Fibroblast of lung (primary cell): ENCODE data around the gene ADRA1B. TPM values are rescaled to one million over a fixed set of nuclear protein-coding genes. Genes with fewer than 3 reads are reported as not detected.

ENCODE experiments used
- DNase-seq, 2 donors: peaks; one replicate each; pipeline versions ENCODE4 v3.0.0 to v3.0.0-alpha.2; 2010; ENCODE audit warnings: low read depth in 2 of 2
- H2AFZ ChIP-seq: 2 replicates; pipeline ENCODE4 v1.5.1; 2012; ENCODE audit warnings: low read length, control low read depth, inconsistent platforms
- H3K27ac ChIP-seq: 2 replicates; pipeline ENCODE4 v1.5.1; 2011; ENCODE audit warnings: low read length, control low read depth; ENCODE audit not compliant: insufficient read depth
- H3K27me3 ChIP-seq: 2 replicates; pipeline ENCODE4 v1.5.1; 2011; ENCODE audit warnings: mild to moderate bottlenecking, low read length; ENCODE audit not compliant: control insufficient read depth, insufficient read depth
- H3K36me3 ChIP-seq: 2 replicates; pipeline ENCODE4 v1.5.1; 2011; ENCODE audit warnings: low read length; ENCODE audit not compliant: control insufficient read depth, insufficient read depth
- H3K4me1 ChIP-seq: 2 replicates; pipeline ENCODE4 v1.5.1; 2011; ENCODE audit warnings: low read length; ENCODE audit not compliant: control insufficient read depth, insufficient read depth; ENCODE audit errors: extremely low read depth
- H3K4me2 ChIP-seq: 2 replicates; pipeline ENCODE4 v1.5.1; 2011; ENCODE audit warnings: low read length, control low read depth; ENCODE audit not compliant: insufficient read depth; ENCODE audit errors: extremely low read depth
- H3K4me3 ChIP-seq, 4 experiments: fragments of 200-600 bp in 1 of 4; sonication (generic) in 1 of 4; replicated peaks in 1 of 4; 2 replicates each; pipeline ENCODE4 v1.5.1; 2011 to 2016; ENCODE audit warnings: low read length in 4 of 4, low read depth in 3 of 4, mild to moderate bottlenecking in 3 of 4, control low read depth in 2 of 4, inconsistent platforms in 1 of 4, mixed read lengths in 1 of 4; ENCODE audit not compliant: insufficient read depth in 1 of 4; ENCODE audit errors: control extremely low read depth in 1 of 4
- H3K79me2 ChIP-seq: 2 replicates; pipeline ENCODE4 v1.5.1; 2012; ENCODE audit warnings: mild to moderate bottlenecking, low read length, inconsistent platforms; ENCODE audit not compliant: control insufficient read depth, insufficient read depth
- H3K9ac ChIP-seq: 2 replicates; pipeline ENCODE4 v1.5.1; 2011; ENCODE audit warnings: mild to moderate bottlenecking, low read length, control low read depth; ENCODE audit not compliant: insufficient read depth
- H3K9me3 ChIP-seq: 2 replicates; pipeline ENCODE4 v1.5.1; 2012; ENCODE audit warnings: low read depth, low read length; ENCODE audit not compliant: control insufficient read depth, insufficient read depth
- H4K20me1 ChIP-seq: 2 replicates; pipeline ENCODE4 v1.5.1; 2011; ENCODE audit warnings: low read length; ENCODE audit not compliant: control insufficient read depth, insufficient read depth; ENCODE audit errors: extremely low read depth
- CTCF ChIP-seq, 2 donors: IDR thresholded peaks in 1 of 2; conservative IDR thresholded peaks in 1 of 2; 1 replicate in 1 of 2; 2 replicates in 1 of 2; pipeline ENCODE4 v1.5.1; 2011 to 2012; ENCODE audit warnings: low read length in 2 of 2, control low read depth in 1 of 2, inconsistent platforms in 1 of 2, low read depth in 1 of 2, mild to moderate bottlenecking in 1 of 2
- EZH2 ChIP-seq: IDR thresholded peaks from 2 replicates; pipeline ENCODE4 v1.5.1; 2012; ENCODE audit warnings: low read length, control low read depth, mild to moderate bottlenecking; ENCODE audit errors: missing control alignments
- polyA plus RNA-seq, 2 donors: library from polyadenylated mRNA; depleted of rRNA in 1 of 2; stranded (reverse) in 1 of 2; unstranded in 1 of 2; fragments of >200 nt; gene quantifications; 2 replicates each; pipeline ENCODE4 v1.2.1, GENCODE V29; 2011 to 2012; ENCODE audit warnings: missing spikeins in 1 of 2
- total RNA-seq: library from RNA; depleted of rRNA; stranded (reverse); fragments of >200 nt; gene quantifications from 2 replicates; pipeline ENCODE4 v1.2.1, GENCODE V29; 2014

Gene ADRA1B
- total and polyA plus RNA-seq, 2 donors (not counting 1 experiment from before 2014, with no cell fraction given): 0.99 to 1.7 TPM

- H3K4me2 ChIP-seq: no peak overlapping the region
- no peaks in the 10 kb centered on the region for H3K79me2 ChIP-seq
- TF ChIP-seq EZH2: no peak
- no peak for TF ChIP-seq CTCF (conservative IDR thresholded peaks at IDR 0.05 in 1 of 2, IDR thresholded peaks at IDR 0.05 in 1 of 2; ENCODE audit: low read depth in 1 of 2, low read length in 2 of 2)
- no peaks in the 10 kb centered on the region for H3K27me3 ChIP-seq
- H3K9ac ChIP-seq: no peak overlapping the region
- no peak overlapping the region for H2AFZ ChIP-seq
- no peaks in the 10 kb centered on the region for H3K36me3 ChIP-seq
- no peaks in the 10 kb centered on the region for H4K20me1 ChIP-seq
- H3K4me3 ChIP-seq: no peak overlapping the region
- peaks cover 4% of the 10 kb centered on the region for H3K4me1 ChIP-seq
- H3K27ac ChIP-seq: no peak overlapping the region
- no peaks in the 10 kb centered on the region for H3K9me3 ChIP-seq
- DNase-seq: no peak
Observed at GRCh38 chr5:159976921-159977320, 60.6 kb downstream of the ADRA1B start.

- Histone ChIP-seq H3K27me3 (no peaks in the 10 kb centered on the region), H3K4me3 (no peak overlapping the region), H3K27ac (no peak overlapping the region), H3K79me2 (no peaks in the 10 kb centered on the region), H3K9me3 (no peaks in the 10 kb centered on the region), H2AFZ (no peak overlapping the region), H3K9ac (no peak overlapping the region), H3K4me1 (peaks cover 4% of the 10 kb centered on the region), H4K20me1 (no peaks in the 10 kb centered on the region), H3K4me2 (no peak overlapping the region), H3K36me3 (no peaks in the 10 kb centered on the region)
- TF ChIP-seq EZH2: no peak
- no peak for TF ChIP-seq CTCF (conservative IDR thresholded peaks at IDR 0.05 in 1 of 2, IDR thresholded peaks at IDR 0.05 in 1 of 2; ENCODE audit: low read depth in 1 of 2, low read length in 2 of 2)
- no peak for DNase-seq
Observed at GRCh38 chr5:159978358-159978757, 62.1 kb downstream of the ADRA1B start.

GRCh38 chr5:159982421-159983173, 66.3 kb downstream of the ADRA1B start:
- DNase-seq: no peak
- no peaks in the 10 kb centered on the region for H4K20me1 ChIP-seq
- H3K27me3 ChIP-seq: peaks cover under 1% of the 10 kb centered on the region
- no peaks in the 10 kb centered on the region for H3K9me3 ChIP-seq
- no peak overlapping the region for H3K4me2 ChIP-seq
- H3K36me3 ChIP-seq: no peaks in the 10 kb centered on the region
- H3K4me1 ChIP-seq: no peaks in the 10 kb centered on the region
- H3K79me2 ChIP-seq: no peaks in the 10 kb centered on the region
- H2AFZ ChIP-seq: no peak overlapping the region
- no peak overlapping the region for H3K4me3 ChIP-seq
- TF ChIP-seq EZH2: no peak
- TF ChIP-seq CTCF (conservative IDR thresholded peaks at IDR 0.05 in 1 of 2, IDR thresholded peaks at IDR 0.05 in 1 of 2; ENCODE audit: low read depth in 1 of 2, low read length in 2 of 2): no peak
- no peak overlapping the region for H3K27ac ChIP-seq
- H3K9ac ChIP-seq: no peak overlapping the region
